ENCODE results near the gene HIVEP3.

The HIVEP3 gene

GRCh38 chr1:41894808-41895483 lies 23.8 kb downstream of the HIVEP3 start:
- no peaks in the 10 kb centered on the region for H3F3A ChIP-seq (ENCODE audit: low read depth)
- 0 out of 2 replicates have a peak overlapping the region, but pooled peaks have one; percentile 19 for H2AFZ ChIP-seq (ENCODE audit: low read length)
- H3K4me1 ChIP-seq (ENCODE audit: insufficient read depth, low read length, poor library complexity, severe bottlenecking) = peaks cover 51% of the 10 kb centered on the region
- no peaks in the 10 kb centered on the region for H3K79me2 ChIP-seq (ENCODE audit: insufficient read depth, low read length)
- no peaks in the 10 kb centered on the region for H3K36me3 ChIP-seq (ENCODE audit: insufficient read depth, low read length)
- no peak overlapping the region for H3K4me2 ChIP-seq (ENCODE audit: low read depth, low read length, poor library complexity, severe bottlenecking)
- no peak overlapping the region for H3K4me3 ChIP-seq (ENCODE audit: low read length, poor library complexity, severe bottlenecking)
- H3K9me3 ChIP-seq (ENCODE audit: insufficient read depth, low read depth, low read length) = no peaks in the 10 kb centered on the region
- no peaks in the 10 kb centered on the region for H4K20me1 ChIP-seq (ENCODE audit: insufficient read depth, low read length, poor library complexity, severe bottlenecking)
- H3K27me3 ChIP-seq (ENCODE audit: insufficient read depth, low read length, poor library complexity, severe bottlenecking) = no peaks in the 10 kb centered on the region
- TF ChIP-seq EZH2phosphoT487 (IDR thresholded peaks at IDR 0.05; ENCODE audit: borderline replicate concordance) = no peak
- TF ChIP-seq, protein P1, sequence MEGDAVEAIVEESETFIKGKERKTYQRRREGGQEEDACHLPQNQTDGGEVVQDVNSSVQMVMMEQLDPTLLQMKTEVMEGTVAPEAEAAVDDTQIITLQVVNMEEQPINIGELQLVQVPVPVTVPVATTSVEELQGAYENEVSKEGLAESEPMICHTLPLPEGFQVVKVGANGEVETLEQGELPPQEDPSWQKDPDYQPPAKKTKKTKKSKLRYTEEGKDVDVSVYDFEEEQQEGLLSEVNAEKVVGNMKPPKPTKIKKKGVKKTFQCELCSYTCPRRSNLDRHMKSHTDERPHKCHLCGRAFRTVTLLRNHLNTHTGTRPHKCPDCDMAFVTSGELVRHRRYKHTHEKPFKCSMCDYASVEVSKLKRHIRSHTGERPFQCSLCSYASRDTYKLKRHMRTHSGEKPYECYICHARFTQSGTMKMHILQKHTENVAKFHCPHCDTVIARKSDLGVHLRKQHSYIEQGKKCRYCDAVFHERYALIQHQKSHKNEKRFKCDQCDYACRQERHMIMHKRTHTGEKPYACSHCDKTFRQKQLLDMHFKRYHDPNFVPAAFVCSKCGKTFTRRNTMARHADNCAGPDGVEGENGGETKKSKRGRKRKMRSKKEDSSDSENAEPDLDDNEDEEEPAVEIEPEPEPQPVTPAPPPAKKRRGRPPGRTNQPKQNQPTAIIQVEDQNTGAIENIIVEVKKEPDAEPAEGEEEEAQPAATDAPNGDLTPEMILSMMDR (conservative IDR thresholded peaks at IDR 0.05; ENCODE audit: low read length) = no peak
- H3K9ac ChIP-seq (ENCODE audit: low read depth, low read length, poor library complexity, severe bottlenecking) = no peak overlapping the region
- H3K9me2 ChIP-seq (replicated peaks; ENCODE audit: low read depth, low read length) = no peaks in the 10 kb centered on the region

DNA sequence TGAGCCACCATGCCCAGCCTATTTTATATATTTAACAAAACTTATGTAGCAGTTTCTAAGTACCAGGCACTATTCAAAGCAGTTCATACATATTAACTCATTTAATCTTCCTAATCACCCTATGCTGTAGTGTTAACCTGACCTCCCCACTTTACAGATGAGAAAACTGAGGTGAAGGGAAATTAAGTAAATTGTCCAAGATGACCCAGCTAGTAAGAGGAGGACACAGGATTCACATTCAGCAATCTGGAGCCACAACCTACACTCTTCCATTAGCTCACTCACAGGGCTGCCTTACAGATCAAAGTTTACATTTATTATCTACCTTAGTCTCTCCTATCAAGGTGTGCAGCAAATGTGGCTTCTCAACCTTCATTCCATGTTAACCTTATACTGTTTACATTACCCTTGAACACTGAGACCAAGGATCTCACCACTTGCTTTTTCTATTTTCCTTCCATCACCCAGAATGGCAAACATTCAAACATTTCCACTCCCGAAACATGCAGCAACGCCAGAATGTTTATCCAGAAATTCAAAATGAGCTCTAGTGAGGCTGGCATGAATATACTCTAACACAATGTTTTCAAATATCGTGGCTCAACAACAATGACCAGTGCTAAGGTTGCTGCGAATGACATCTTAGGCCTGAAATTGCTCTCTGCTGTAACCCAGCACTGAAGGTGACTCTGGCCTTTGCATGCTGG lies 24.5 kb downstream of the HIVEP3 start:
- H3K4me2 ChIP-seq (ENCODE audit: low read depth, low read length, poor library complexity, severe bottlenecking) = no peak overlapping the region
- H3K9ac ChIP-seq (ENCODE audit: low read depth, low read length, poor library complexity, severe bottlenecking) = no peak overlapping the region

DNA sequence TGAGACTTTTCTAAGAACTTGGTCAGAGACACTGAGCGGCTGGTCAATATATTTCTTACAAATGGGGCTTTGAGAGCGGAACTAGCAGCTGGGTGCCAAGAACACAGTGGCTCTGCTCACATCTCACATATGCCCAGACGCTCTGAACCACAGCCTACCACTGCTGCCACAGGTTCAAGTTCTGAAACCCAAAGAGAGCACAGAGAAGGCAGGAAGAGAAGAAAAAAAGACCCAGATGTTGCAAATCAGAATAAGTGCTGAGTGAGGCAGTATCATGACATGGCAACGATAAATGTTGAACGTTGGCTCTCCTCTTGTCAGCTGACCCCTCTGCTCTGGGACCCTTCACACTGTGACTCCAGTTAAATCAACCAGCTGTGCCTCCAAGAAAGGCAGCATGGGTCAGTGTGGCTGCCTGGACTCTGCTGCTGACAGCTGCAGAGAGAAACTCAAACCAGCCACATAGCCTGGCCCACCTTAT lies 26.4 kb downstream of the HIVEP3 start:
- Histone ChIP-seq H3K9me3 (ENCODE audit: insufficient read depth, low read depth, low read length) (no peaks in the 10 kb centered on the region), H3K4me2 (ENCODE audit: low read depth, low read length, poor library complexity, severe bottlenecking) (peak overlapping the region; percentile 81), H3K79me2 (ENCODE audit: insufficient read depth, low read length) (no peaks in the 10 kb centered on the region), H3K4me3 (ENCODE audit: low read length, poor library complexity, severe bottlenecking) (peak overlapping the region; percentile 75), H3K9ac (ENCODE audit: low read depth, low read length, poor library complexity, severe bottlenecking) (peak overlapping the region; percentile 74), H3K36me3 (ENCODE audit: insufficient read depth, low read length) (no peaks in the 10 kb centered on the region), H4K20me1 (ENCODE audit: insufficient read depth, low read length, poor library complexity, severe bottlenecking) (no peaks in the 10 kb centered on the region), H3K27me3 (ENCODE audit: insufficient read depth, low read length, poor library complexity, severe bottlenecking) (no peaks in the 10 kb centered on the region), H3K9me2 (replicated peaks; ENCODE audit: low read depth, low read length) (no peaks in the 10 kb centered on the region), H3F3A (ENCODE audit: low read depth) (no peaks in the 10 kb centered on the region), H2AFZ (ENCODE audit: low read length) (peak overlapping the region; percentile 96), H3K4me1 (ENCODE audit: insufficient read depth, low read length, poor library complexity, severe bottlenecking) (peaks cover 40% of the 10 kb centered on the region)
- TF ChIP-seq, protein P1 (conservative IDR thresholded peaks at IDR 0.05; ENCODE audit: low read length) = no peak
- no peak for TF ChIP-seq EZH2phosphoT487 (IDR thresholded peaks at IDR 0.05; ENCODE audit: borderline replicate concordance)

More for the DNA sequence above, 24.5 kb downstream of the HIVEP3 start:
- H3K4me1 ChIP-seq (ENCODE audit: insufficient read depth, low read length, poor library complexity, severe bottlenecking) = peaks cover 51% of the 10 kb centered on the region
- H3K36me3 ChIP-seq (ENCODE audit: insufficient read depth, low read length) = no peaks in the 10 kb centered on the region
- no peaks in the 10 kb centered on the region for H4K20me1 ChIP-seq (ENCODE audit: insufficient read depth, low read length, poor library complexity, severe bottlenecking)
- 0 out of 2 replicates have a peak overlapping the region, but pooled peaks have one; percentile 19 for H2AFZ ChIP-seq (ENCODE audit: low read length)
- no peaks in the 10 kb centered on the region for H3K9me3 ChIP-seq (ENCODE audit: insufficient read depth, low read depth, low read length)
- TF ChIP-seq, protein P1 (conservative IDR thresholded peaks at IDR 0.05; ENCODE audit: low read length) = no peak
- TF ChIP-seq EZH2phosphoT487 (IDR thresholded peaks at IDR 0.05; ENCODE audit: borderline replicate concordance) = no peak
- no peaks in the 10 kb centered on the region for H3F3A ChIP-seq (ENCODE audit: low read depth)
- H3K27me3 ChIP-seq (ENCODE audit: insufficient read depth, low read length, poor library complexity, severe bottlenecking) = no peaks in the 10 kb centered on the region
- no peak overlapping the region for H3K4me3 ChIP-seq (ENCODE audit: low read length, poor library complexity, severe bottlenecking)
- no peaks in the 10 kb centered on the region for H3K79me2 ChIP-seq (ENCODE audit: insufficient read depth, low read length)
- H3K9me2 ChIP-seq (replicated peaks; ENCODE audit: low read depth, low read length) = no peaks in the 10 kb centered on the region

All from Loucy (cell line).